Measurements from ENCODE around the gene HLA-E.

- TF ChIP-seq YY1 (IDR thresholded peaks at IDR 0.05; ENCODE audit: insufficient read depth, insufficient read length) (no peak), ZNF274 (IDR thresholded peaks at IDR 0.05; ENCODE audit: low read depth, low read length) (no peak), SUZ12 (IDR thresholded peaks at IDR 0.05; ENCODE audit: extremely low read depth, insufficient read depth, insufficient read length) (no peak)
Measured at GRCh38 chr6:30450909-30451841, 38.1 kb upstream of the HLA-E start.
